Osteoblast (primary cell): ENCODE measurements around the gene KCNQ1. TPM values are rescaled to one million over a fixed set of nuclear protein-coding genes. Genes with fewer than 3 reads are reported as not detected.

ENCODE experiments used
- DNase-seq: peaks from one replicate; pipeline ENCODE4 v3.0.0; 2011; ENCODE audit warnings: low spot score, mixed read lengths; ENCODE audit not compliant: insufficient read length; ENCODE audit errors: missing footprints
- H2AFZ ChIP-seq: 2 replicates; pipeline ENCODE4 v1.6.0; 2011; ENCODE audit warnings: mild to moderate bottlenecking, low read length
- H3K27ac ChIP-seq: 2 replicates; pipeline ENCODE4 v1.5.1; 2011; ENCODE audit warnings: mild to moderate bottlenecking, low read depth, low read length, moderate library complexity
- H3K27me3 ChIP-seq: 2 replicates; pipeline ENCODE4 v1.6.0; 2012; ENCODE audit warnings: mild to moderate bottlenecking, control low read depth, inconsistent platforms, low read length, moderate library complexity; ENCODE audit not compliant: insufficient read depth
- H3K36me3 ChIP-seq: 2 replicates; pipeline ENCODE4 v1.5.1; 2011; ENCODE audit warnings: mild to moderate bottlenecking, low read length, control low read depth, moderate library complexity; ENCODE audit not compliant: insufficient read depth
- H3K4me1 ChIP-seq: 2 replicates; pipeline ENCODE4 v1.5.1; 2011; ENCODE audit warnings: mild to moderate bottlenecking, low read length, control low read depth, moderate library complexity; ENCODE audit not compliant: insufficient read depth
- H3K4me2 ChIP-seq: 2 replicates; pipeline ENCODE4 v1.6.0; 2011; ENCODE audit warnings: mild to moderate bottlenecking, low read length; ENCODE audit not compliant: insufficient read depth
- H3K4me3 ChIP-seq: fragments of 200-600 bp; sonication (generic); 3 replicates; pipeline ENCODE4 v1.5.1; 2012; ENCODE audit warnings: mild to moderate bottlenecking, low read length, inconsistent platforms; ENCODE audit not compliant: insufficient read depth
- H3K79me2 ChIP-seq: 2 replicates; pipeline ENCODE4 v1.6.0; 2012; ENCODE audit warnings: mild to moderate bottlenecking, low read length, control low read depth, inconsistent platforms; ENCODE audit not compliant: insufficient read depth
- H3K9me3 ChIP-seq: 2 replicates; pipeline ENCODE4 v1.5.1; 2011; ENCODE audit warnings: low read depth, low read length, control low read depth
- H4K20me1 ChIP-seq: 2 replicates; pipeline ENCODE4 v1.6.0; 2012; ENCODE audit warnings: mild to moderate bottlenecking, low read length, control low read depth; ENCODE audit not compliant: insufficient read depth
- total RNA-seq: library from RNA; depleted of rRNA; stranded (reverse); fragments of >200 nt; gene quantifications from 2 replicates; pipeline ENCODE4 v1.2.3, GENCODE V29; 2012
- TF ChIP-seq, protein P1 (sequence below): IDR thresholded peaks from 2 replicates; pipeline ENCODE4 v1.5.1; 2011; ENCODE audit warnings: mild to moderate bottlenecking, low read depth, low read length, moderate library complexity; ENCODE audit errors: extremely low read depth

Gene KCNQ1
- total RNA-seq, 1 donor: not detected

DNA sequence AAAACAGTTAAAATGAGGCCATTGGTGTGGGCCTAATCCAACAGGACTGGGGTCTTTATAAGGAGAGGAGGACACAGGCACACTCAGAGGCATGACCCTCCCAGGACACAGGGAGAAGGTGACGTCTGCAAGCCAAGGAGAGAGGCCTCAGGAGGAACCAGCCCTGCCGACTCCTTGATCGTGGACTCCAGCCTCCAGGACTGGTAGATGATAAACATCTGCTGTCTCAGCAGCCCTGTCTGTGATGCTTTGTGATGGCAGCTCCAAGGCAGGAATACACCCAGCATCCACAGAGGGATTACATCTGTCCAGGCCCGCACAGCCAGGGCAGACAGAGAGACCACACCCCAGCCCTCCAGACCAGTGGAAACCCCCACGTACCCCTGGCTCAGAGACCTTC lies 422.3 kb downstream of the KCNQ1 start:
- Histone ChIP-seq H3K27me3 (peaks cover 38% of the 10 kb centered on the region), H3K4me2 (no peak overlapping the region), H3K9me3 (no peaks in the 10 kb centered on the region), H3K27ac (no peak overlapping the region), H4K20me1 (no peaks in the 10 kb centered on the region), H2AFZ (no peak overlapping the region), H3K4me1 (no peaks in the 10 kb centered on the region), H3K79me2 (no peaks in the 10 kb centered on the region), H3K4me3 (no peak overlapping the region), H3K36me3 (no peaks in the 10 kb centered on the region)
- no peak for DNase-seq
- TF ChIP-seq, protein P1, sequence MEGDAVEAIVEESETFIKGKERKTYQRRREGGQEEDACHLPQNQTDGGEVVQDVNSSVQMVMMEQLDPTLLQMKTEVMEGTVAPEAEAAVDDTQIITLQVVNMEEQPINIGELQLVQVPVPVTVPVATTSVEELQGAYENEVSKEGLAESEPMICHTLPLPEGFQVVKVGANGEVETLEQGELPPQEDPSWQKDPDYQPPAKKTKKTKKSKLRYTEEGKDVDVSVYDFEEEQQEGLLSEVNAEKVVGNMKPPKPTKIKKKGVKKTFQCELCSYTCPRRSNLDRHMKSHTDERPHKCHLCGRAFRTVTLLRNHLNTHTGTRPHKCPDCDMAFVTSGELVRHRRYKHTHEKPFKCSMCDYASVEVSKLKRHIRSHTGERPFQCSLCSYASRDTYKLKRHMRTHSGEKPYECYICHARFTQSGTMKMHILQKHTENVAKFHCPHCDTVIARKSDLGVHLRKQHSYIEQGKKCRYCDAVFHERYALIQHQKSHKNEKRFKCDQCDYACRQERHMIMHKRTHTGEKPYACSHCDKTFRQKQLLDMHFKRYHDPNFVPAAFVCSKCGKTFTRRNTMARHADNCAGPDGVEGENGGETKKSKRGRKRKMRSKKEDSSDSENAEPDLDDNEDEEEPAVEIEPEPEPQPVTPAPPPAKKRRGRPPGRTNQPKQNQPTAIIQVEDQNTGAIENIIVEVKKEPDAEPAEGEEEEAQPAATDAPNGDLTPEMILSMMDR: no peak

DNA sequence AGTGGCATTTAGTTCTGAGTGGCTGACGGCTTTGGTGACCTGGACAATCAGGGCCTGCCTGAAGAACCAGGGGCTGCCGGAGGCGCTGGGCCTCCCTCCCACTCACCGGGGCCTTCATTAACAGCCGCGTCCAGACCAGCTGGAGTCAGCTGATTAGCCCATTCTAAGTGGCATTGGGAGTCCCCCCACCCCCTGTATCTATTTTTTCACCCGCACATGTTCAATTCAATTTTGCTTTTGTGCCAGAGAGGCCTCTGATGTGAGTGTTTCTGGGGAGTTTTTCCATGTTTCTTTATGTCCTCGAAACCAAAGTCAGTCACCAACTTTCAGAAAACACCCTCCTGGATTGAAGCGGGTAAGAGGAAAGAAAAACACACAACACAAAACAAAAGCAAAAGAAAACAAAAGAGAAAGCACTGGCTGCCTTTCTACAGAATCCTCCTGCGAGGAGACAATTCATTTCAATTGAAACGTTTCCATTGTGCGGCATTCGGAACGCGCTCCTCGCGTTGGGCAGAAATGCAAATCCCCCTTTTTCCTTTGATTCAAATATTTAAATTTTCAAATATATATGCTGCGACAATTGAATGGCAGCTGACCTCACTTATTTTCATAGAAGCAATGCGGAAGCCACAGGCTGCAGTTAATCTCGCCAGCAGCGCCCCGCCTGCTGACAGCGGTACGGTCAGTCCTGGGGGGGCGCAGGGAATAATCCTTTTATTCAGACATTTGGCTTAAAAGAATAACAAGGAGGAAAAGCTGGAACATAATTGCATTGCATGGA lies 423.1 kb downstream of the KCNQ1 start:
- Histone ChIP-seq H2AFZ (no peak overlapping the region), H3K27ac (no peak overlapping the region), H3K79me2 (no peaks in the 10 kb centered on the region), H3K4me1 (no peaks in the 10 kb centered on the region), H3K4me2 (no peak overlapping the region), H3K36me3 (no peaks in the 10 kb centered on the region), H3K9me3 (no peaks in the 10 kb centered on the region), H3K4me3 (no peak overlapping the region), H4K20me1 (no peaks in the 10 kb centered on the region), H3K27me3 (peaks cover 38% of the 10 kb centered on the region)
- no peak for DNase-seq
- TF ChIP-seq, protein P1: no peak

DNA sequence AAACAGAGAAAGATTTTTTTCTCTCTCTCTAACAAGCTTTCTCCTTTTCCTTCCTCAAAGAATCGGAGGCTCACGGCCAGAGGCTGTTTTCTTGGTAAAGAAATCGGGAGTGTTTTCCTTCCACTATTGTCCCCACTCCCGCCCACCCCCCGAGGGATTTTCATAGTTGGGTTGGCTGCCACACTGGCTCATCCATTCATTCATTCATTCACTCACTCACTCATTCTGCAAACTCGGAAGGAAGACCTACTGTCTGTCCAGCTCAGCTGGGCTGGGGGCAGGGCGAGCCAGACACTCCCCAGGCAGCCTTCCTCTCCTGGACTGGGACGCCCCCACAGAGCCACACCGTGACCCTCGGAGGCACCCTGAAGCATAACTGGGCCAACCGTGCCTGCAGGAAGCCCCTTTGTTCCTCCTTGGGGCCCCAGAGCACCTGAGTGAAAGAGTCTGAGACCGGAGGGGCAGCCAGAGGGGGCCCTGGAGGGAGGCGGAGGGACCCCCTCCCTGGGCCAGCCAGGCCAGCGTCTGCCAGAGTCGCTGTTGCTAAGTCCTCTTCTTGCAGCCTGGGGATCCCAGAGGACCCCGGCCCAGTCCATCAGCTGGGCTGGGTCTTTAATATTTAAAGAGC lies 423.8 kb downstream of the KCNQ1 start:
- Histone ChIP-seq H3K4me3 (no peak overlapping the region), H3K4me2 (no peak overlapping the region), H3K9me3 (no peaks in the 10 kb centered on the region), H3K79me2 (no peaks in the 10 kb centered on the region), H3K4me1 (no peaks in the 10 kb centered on the region), H3K27ac (no peak overlapping the region), H3K27me3 (peaks cover 38% of the 10 kb centered on the region), H3K36me3 (no peaks in the 10 kb centered on the region), H4K20me1 (no peaks in the 10 kb centered on the region), H2AFZ (no peak overlapping the region)
- TF ChIP-seq, protein P1: no peak
- no peak for DNase-seq

DNA sequence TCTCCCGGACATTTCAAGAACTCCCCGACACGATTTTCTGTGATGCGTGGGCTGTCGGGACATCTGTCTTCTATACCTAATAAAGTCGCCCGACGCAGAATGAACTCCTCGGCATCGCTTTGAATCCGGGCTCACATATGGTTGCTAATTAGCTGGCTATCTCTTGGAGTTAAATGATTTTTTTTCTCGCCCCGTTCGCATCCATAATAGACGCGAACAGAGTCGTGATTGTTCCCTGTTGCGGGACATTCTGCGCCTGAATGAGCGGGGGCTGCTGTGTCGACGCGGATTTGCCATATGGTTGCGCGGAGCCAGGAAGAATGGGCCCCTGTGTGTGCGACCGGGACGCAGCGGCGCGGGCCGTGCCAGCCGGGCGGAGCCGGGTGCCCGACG lies 424.3 kb downstream of the KCNQ1 start:
- Histone ChIP-seq H3K27ac (no peak overlapping the region), H3K9me3 (no peaks in the 10 kb centered on the region), H3K27me3 (peaks cover 38% of the 10 kb centered on the region), H3K4me3 (no peak overlapping the region), H3K36me3 (no peaks in the 10 kb centered on the region), H3K79me2 (no peaks in the 10 kb centered on the region), H3K4me1 (no peaks in the 10 kb centered on the region), H3K4me2 (no peak overlapping the region), H2AFZ (no peak overlapping the region), H4K20me1 (no peaks in the 10 kb centered on the region)
- TF ChIP-seq, protein P1: no peak
- no peak for DNase-seq
